ENCODE data around the gene NDFIP1.
A peak's percentile ranks its signal among the peaks of the same experiment; 100 is the strongest.
"Not testable (repeated sequence)": the region's sequence is repeated elsewhere in the genome, so short reads cannot be mapped to it uniquely, and the experiment has no call there.

The NDFIP1 gene

DNA sequence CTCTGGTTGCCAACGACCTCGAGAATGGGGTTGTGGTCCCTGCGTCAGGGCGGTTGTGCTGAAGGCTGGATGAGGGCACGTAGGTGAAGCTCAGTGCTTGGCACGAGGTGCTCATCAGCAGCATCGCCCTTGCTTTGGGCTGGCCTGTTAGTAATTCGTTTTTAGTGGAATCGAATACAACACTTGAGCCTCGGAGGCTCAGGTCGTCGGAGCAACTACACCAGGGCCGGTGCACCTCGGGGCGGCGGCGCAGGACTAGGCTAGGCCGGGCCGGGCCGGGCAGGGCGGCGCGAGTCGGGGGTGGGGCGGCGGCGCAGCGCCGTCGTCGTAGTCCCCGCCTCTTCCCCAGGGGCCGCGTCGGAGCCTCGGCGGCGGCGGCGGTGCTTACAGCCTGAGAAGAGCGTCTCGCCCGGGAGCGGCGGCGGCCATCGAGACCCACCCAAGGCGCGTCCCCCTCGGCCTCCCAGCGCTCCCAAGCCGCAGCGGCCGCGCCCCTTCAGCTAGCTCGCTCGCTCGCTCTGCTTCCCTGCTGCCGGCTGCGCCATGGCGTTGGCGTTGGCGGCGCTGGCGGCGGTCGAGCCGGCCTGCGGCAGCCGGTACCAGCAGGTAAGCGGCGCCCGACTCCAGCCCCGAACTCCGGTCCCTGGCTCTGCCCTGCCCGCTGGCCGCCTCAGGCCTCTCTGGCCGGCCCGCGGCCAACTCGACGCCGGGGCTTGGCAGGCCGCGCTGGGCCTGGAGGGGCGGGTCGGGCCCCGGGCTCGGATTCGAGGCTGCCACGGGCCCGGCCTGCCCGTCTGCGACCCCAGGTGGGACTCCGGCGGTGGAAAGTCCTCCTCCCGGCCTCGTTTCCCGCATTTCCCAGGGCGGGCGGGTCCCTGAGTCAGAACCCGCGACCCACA is at the start of gene NDFIP1:
Gene NDFIP1 (plus strand): TSS at position 348 of the 899 bp plus-strand sequence. CDS start 196 bp downstream, at position 544.
- peak; percentile 87 for DNase-seq

GRCh38 chr5:142059304-142059940 is 49.2 kb upstream of the NDFIP1 start:
- DNase-seq = no peak

- DNase-seq = no peak
Observed at GRCh38 chr5:142063376-142063775, 45.2 kb upstream of the NDFIP1 start.

- DNase-seq = peak; percentile 60
Observed at GRCh38 chr5:142063878-142064331, 44.7 kb upstream of the NDFIP1 start.

- no peak for DNase-seq
Observed at GRCh38 chr5:142065273-142065672, 43.3 kb upstream of the NDFIP1 start.

- no peak for DNase-seq
Observed at GRCh38 chr5:142069606-142070399, 38.8 kb upstream of the NDFIP1 start.

GRCh38 chr5:142070734-142071133 is 37.8 kb upstream of the NDFIP1 start:
- DNase-seq = no peak

DNA sequence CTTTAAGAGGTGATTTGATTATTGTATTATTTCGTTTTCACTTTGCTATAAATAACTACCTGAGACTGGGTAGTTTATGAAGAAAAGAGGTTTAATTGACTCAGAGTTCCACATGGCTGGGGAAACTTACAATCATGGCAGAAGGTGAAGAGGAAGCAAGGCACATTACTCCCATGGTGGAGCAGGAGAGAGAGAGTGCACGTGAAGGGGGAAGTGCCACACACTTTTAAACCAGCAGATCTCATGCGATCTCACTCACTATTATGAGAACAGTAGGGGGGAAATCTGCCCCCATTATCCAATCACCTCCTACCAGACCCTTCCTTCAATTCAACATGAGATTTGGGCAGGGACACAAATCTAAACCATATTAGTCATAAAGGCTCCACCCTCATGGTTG is 36.1 kb upstream of the NDFIP1 start:
- no peak for DNase-seq

GRCh38 chr5:142073362-142073988 is 35.1 kb upstream of the NDFIP1 start:
- DNase-seq = no peak

GRCh38 chr5:142074006-142074405 is 34.6 kb upstream of the NDFIP1 start:
- DNase-seq = no peak

- no peak for DNase-seq
Observed at GRCh38 chr5:142078221-142078620, 30.4 kb upstream of the NDFIP1 start.

DNA sequence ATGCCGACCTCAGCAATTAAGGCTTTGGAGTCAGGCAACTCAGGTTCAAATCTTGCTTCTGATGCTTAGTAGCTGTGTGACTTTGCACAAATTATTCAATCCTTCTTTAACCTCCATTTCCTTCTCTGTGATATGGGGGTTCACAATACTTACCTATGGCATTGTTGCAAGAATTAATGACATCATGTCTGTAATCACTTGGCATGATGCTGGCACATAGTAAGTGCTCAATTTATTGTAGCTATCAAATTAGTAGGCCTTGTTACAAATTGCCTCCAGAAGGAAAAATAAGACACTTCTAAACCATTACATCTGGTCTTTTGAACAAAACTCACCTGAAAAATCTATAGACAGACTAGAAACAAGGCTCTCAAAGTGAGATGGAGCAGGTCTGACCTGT is 29.9 kb upstream of the NDFIP1 start:
- DNase-seq = no peak

DNA sequence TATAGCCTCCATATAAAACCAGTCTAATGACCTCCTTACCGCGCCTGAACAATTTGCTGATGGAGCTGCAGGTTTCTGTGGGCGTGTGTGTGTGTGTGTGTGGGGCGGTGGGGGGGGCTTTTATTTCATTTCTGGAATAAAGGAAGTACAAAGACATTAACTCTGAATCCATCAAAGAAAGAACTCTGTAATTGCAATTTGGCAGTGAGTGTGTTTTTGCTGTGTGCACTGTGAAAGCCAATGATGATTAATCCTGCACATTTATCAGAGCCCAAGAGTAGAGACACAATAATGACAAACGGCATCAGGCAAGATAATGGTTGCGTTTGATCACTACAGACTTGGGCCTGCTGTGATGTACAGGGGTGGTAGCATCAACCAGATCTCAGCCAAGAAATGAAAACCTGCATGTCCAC is 29.3 kb upstream of the NDFIP1 start:
- no peak for DNase-seq

- no peak for DNase-seq
Observed at GRCh38 chr5:142080248-142080647, 28.3 kb upstream of the NDFIP1 start.

- no peak for DNase-seq
Observed at GRCh38 chr5:142082182-142082781, 26.3 kb upstream of the NDFIP1 start.

DNA sequence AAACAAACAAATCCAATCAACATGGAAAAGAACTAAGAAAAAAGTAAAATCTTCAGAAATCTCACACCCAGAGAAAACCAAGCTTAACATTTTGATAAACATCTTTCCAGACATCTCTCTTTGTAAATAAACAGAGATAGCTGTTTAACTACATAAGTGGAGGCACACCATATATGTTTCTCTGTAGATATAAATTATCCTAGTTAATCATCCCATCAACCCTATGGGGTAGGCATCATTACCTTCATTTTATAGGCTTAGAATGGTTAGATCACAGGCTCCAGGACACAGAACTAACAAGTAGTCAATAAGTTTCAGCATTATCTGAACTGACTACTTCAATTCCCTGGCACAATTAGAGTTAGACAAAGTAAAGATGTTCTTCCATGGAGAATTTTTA is 22.4 kb upstream of the NDFIP1 start:
- no peak for DNase-seq

DNA sequence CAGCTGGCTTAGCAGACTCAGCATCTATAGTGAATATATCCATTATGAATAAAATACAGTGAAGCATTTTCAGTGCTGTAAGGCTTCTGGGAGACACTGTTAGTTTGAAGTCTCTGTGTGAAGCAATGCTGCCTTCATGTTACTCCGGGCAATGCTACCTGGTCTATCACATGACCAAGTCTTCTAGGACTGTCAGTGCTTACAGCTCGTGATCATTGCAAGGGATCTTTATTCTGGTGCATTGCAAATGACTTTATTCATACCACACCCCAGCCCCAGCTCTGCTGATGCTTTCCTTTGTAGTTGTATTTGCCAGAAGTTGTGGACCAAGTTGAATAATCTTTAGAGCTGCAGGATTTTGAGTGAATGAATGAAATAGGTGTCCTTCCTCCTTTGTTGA is 21.9 kb upstream of the NDFIP1 start:
- DNase-seq = no peak

DNA sequence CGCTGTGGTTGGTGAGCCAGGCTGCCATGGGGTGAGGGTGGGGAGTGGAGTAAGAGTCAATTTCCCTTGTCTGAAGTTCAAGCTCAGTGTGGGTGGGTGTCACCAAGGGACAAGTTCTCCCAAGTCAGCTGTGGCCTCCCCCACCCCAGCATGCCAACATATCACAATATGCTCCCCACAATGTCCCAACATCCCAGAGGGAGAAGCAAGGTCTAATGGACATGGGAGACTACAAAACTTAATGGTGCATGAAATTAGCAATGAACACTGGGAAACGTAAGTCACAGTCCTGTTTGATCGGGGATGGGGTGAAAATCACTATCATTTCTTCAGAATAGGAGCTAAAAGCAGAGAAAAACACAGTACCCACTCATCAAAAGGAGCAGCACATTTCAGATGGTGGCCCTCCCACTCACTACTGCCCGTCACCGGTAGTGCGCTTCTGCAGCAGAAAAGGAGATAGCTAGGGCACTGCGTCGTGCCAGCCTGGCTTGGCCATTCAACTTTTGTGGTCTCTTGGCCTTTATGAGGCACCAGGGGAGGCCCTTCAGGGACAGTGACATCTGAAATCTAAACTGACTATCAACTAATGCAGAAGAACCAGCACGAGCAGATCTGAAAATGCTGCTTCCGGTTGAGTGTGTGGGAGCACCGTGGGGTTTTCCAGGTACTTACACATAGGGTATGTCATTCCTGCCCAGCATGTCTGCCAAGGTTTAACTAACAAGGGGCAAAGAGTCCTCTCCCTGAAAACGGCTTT is 20.5 kb upstream of the NDFIP1 start:
- DNase-seq = no peak

- not testable (repeated sequence) for DNase-seq
Observed at GRCh38 chr5:142088855-142089479, 19.6 kb upstream of the NDFIP1 start.

DNA sequence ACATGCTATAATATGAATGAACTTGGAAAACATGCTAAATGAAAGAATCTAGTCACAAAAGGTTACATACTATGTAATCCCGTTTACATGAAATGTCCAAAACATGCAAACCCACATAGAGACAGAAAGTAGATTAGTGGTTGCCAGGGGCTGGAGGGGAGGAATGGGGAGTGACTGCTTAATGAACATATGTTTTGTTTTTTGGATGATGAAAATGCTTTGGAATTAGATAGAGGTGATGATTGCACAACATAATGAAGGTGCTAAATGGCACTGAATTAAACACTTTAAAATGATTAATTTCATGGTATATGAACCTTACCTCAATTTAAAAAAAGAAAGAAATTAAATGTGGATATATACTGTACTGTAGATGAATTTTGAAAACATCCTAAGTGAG is 17.6 kb upstream of the NDFIP1 start:
- no peak for DNase-seq

DNA sequence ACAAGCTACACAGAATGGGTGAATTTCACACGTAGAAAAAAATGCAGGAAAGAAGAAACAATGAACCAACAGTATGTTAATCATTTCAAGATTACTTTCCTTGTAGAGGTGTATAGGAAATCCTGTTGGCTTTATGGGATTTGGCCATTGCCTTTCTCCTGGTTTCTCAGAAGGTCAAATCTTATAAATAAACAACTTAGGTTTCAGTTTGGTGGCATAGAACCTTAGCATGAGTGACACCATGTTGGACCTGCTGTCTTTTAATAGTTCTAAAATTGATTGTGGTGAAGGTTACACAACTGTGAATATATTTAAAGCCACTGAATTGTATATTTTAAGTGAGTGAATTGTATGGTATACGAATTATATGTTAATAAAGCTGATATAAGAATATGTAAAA is 16.7 kb upstream of the NDFIP1 start:
- DNase-seq = no peak
